H1 (cell line): ENCODE data around the gene PPARD. TPM values are rescaled to one million over a fixed set of nuclear protein-coding genes. Genes with fewer than 3 reads are reported as not detected.

Experiments
- CHD1 ChIP-seq: IDR thresholded peaks from 2 replicates; pipeline ENCODE4 v1.6.1; 2012; ENCODE audit warnings: low read depth, low read length, improper control_type of control experiment
- USF2 ChIP-seq: IDR thresholded peaks from 2 replicates; pipeline ENCODE4 v1.6.1; 2011; ENCODE audit warnings: low read length, improper control_type of control experiment
- polyA plus RNA-seq, 7 experiments: library from polyadenylated mRNA; depleted of rRNA in 3 of 7; stranded (reverse) in 5 of 7; unstranded in 2 of 7; fragments of >200 nt in 5 of 7; fragments of 200-250 nt in 2 of 7; gene quantifications; 1 replicate in 5 of 7; 2 replicates in 1 of 7; 4 replicates in 1 of 7; pipeline versions ENCODE4 v1.2.1 to v1.2.3, GENCODE V29; 2011 to 2013; ENCODE audit warnings: missing spikeins in 2 of 7, mixed read lengths in 2 of 7
- total RNA-seq: library from RNA; stranded (reverse); fragmentation: NEBNext Ultra II Directional; extraction: Animal tissue kit (Norgen Biotek cat#: 25700); gene quantifications from 2 replicates; pipeline ENCODE4 v1.2.1, GENCODE V29; 2021

Gene PPARD
- total and polyA plus RNA-seq, 2 of the 8 experiments (the other 6 are each of a cell fraction or from before 2014, with no cell fraction given): 14.6 to 14.9 TPM

- TF ChIP-seq USF2: no peak
- TF ChIP-seq CHD1: no peak
Measured at GRCh38 chr6:35321091-35321490, 21.3 kb upstream of the PPARD start (continued).
